ENCODE results near the gene UBR2. TPM values are rescaled to one million over a fixed set of nuclear protein-coding genes. Genes with fewer than 3 reads are reported as not detected.
A peak's percentile ranks its signal among the peaks of the same experiment; 100 is the strongest.
"Not testable (repeated sequence)": the region's sequence is repeated elsewhere in the genome, so short reads cannot be mapped to it uniquely, and the experiment has no call there.

UBR2 gene
- total RNA-seq, 1 experiment from 2014 or later = 13.0 TPM

DNA sequence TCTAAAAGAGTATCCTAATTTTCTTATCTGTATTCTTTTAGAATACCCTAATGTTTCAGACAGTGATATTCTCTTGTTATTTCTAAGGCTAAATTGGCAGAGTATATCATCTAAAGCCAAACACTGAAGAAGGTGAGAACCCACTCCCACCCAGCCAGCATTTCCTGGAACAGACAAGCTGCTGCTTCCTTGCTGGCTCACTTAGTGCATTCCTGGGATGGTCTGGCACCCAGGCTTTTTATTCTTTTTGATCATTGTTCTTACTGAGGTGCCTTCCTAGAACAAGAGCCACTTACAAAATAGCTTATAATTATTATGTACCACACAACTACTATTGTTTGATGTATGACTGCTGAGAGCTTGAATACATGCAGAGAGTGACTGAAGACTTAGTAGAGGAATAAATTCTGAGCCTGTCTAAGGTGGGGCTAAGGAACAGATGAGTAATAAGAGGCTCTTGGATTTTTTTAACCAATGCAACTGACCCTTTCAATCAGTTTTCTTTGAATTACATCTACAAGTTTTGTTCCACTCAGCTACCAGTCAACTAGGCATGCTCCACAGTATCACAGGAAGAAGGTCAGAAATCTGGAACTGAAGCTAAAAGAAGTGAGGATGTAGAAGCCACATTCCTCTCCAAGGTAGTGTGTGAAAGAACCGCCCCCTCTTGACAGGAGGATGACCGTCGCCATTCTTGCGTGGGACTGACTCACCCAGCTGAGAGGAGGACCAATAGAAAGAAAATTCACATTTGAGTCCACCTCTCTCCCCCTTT lies 128.5 kb downstream of the UBR2 start:
- peak; percentile 81 for DNase-seq (ENCODE audit: low read depth)

DNA sequence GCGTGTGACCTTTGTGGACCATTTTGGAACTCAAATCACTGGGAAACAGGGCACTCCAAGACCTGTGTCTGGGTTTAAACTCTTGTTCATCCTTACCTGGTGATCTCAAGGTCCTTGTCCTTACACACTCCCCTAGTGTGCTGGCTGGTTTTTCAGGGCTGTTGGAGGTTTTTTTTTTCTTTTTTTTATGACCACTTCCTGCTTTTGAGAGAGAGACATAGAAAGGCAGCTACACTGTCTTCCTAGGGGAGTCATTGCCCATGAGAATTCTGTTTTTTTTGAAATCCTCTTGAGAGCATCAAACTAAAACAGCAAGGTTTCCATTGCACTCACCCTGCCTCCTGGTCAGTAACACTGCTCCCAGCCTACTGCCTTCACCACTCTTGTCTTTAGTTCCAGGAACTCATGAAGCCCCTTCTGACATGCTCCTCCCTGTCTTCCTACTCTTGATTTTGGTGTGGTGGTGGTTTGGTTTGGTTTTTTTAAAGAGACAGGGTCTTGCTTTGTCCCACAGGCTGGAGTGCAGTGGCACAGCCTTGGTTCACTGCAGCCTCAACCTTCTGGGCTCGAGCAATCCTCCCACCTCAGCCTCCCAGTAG lies 130.0 kb downstream of the UBR2 start:
- DNase-seq (ENCODE audit: low read depth) = peak; percentile 13

DNA sequence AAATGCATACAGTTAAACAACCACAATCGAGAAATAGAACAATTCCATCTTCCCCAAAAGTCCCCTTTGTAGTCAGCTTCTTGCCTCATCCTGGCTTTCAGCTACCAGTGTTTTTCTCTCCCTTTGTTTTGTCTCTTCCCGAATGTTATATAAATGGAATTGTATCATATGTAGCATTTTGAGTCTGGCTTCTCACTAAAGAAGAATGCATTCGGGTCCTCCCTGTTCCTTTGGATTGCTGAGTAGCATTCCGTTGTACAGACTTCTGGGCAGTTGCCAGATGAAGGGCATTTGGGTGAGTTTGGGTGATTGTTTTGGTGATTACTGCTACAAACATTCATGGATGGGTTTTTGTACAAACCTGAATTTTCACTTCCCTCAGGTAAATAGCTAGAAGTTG lies 130.8 kb downstream of the UBR2 start:
- no peak for DNase-seq (ENCODE audit: low read depth)

DNA sequence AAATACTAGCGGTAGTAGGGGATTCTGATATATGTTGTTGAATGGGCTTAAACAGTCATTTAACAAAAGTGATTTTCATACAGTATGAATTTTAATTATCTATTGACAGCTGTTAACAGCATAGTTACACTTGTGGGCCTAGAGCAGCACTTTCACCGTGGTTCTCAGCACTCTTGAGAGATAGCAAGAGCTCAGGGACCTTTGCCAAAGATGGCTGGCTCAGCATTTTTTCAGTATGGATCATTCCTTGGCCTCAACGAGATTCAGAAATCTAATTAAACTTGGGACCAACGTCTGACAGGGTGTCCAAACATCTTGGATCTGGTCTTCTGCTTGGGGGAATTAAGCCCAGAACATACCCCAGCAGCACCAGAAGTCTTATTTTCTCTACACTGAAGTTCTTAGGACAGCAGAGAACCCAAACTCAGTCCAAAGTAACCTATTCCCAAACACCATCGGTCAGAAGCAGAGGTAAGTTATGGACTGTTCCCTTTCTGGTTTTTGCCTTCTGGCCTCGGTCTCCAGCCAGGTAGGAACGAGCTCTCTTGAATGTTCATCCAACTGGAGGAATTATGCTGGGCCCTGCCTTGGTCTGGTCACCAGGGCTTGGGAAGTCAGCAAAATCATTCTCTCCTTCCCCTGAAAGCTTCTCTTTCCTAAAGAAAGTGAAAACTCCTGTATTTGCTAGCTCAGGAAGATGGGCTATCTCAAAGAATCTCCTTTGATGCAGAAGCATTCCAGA lies 132.9 kb downstream of the UBR2 start:
- no peak for DNase-seq (ENCODE audit: low read depth)

DNA sequence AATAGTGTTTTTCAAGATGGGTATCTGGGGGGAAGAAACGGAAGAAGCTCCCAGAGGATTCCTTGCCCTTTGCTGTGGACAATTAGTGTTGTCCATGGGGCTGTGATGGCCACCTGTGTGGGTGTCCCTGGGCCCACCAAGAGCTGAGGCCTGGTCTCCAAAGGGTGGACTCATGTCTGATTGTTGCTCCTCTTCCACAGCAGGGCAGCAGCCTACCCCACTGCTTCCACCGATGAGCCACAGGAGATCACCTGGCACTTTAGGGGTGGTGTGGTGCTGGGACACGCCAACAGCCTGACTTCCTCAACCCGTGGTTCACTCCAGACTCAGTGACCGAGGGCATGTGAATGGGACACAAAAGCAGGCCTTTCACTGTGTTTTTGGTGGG lies 133.4 kb downstream of the UBR2 start:
- DNase-seq (ENCODE audit: low read depth) = no peak

DNA sequence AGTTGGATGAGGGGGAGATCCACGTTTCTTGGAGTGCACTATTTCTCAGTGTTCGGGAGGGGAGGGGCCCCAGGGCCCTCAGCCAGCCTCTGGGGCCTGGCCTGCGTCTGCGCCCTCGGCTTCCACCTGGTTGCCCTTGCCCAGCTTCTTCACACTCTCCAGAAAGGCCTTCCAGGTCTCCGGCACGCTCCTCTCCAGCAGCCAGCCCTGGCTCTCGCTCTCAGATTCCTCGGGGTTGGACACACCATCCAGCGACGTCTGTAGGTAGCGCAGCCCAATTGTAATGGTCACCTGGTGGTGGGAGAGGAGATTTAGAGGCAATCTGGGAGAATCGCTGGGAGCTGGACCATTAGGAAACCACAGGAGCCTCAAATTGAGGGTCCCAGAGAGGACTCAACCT lies 134.4 kb downstream of the UBR2 start:
- DNase-seq (ENCODE audit: low read depth) = no peak

DNA sequence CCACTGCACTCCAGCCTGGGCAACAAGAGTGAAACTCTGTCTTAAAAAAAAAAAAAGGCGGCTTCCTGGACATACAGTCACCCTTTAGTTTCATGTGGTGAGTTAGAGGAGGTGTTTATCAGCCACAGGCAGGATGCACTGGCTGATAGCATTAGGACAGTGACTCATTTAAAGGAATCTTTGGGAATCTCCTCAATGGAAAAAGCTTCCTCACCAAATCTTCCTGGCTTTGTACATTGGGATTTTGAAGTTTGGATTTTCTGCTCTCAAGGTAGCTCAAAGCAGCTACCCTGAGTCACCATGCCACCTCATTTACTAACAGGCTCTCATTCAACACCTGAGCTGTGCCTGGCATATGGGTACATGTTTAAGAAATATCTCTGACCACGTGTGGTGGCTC lies 138.4 kb downstream of the UBR2 start:
- DNase-seq (ENCODE audit: low read depth) = peak; percentile 94

DNA sequence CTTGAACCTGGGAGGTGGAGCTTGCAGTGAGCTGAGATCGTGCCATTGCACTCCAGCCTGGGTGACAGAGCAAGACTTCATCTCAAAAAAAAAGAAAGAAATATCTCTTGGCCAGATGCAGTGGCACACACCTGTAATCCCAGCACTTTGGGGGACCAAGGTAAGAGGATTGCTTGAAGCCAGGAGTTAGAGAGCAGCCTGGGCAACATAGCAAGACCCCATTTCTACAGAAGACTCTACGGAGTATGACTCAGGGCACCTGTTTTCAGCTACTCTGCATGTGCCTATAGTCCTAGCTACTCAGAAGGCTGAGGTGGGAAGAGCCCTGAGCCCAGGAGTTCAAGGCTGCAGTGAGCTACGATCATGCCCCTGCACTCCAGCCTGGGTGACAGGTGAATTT lies 139.0 kb downstream of the UBR2 start:
- not testable (repeated sequence) for DNase-seq (ENCODE audit: low read depth)

DNA sequence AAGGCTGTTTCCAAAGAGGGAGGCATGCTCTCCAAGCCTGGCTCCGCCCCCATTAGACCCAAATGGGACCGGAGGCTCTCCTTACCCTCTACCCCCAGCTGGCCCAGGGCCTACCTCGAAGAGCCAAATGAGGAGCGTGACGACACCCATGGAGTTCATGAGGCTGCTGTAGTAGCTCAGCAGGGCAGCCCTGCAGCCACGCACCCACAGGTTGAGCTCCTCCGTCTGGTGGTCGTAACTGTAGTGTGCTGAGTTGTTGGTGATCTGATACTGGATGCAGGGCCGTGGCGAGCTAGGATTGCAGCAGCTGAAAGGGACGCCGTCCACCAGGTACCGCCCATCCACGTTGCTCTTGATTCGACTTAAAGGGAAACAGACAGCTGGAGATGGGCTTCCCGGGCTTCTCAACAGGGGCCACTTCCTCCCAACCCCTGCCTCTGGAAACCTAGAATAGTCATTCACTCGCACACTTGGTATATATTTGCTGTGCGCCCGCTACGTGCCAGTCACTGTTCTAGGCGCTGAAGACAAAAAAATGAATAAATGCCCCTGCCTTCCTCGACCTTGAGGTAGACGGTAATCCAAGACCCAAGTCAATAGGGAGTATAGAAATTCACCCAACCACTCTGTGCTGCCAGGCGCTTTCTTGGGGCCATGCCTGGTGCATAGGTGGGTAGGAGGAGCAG lies 140.6 kb downstream of the UBR2 start:
- no peak for DNase-seq (ENCODE audit: low read depth)

DNA sequence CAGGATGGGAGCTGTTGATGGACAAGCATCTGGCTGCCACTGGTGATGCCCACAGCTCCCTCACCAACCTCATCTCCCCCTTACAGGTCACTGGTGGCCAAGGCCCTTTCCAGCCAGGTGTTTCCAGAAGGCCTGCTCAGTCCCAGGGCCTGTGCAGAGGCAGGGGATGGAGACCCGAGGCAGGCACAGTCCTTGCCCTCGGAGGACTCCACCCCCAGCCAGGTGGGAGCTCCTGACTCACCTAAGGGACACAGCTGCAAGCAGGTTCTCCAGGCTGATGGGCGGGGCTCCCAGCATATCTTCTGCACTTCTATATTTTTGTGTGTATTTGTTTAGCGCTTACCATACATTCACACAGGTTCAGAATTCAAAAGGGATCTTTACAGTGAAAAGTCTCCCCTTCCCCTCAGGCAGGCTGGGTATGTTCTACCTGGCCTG lies 141.1 kb downstream of the UBR2 start:
- DNase-seq (ENCODE audit: low read depth) = no peak

DNA sequence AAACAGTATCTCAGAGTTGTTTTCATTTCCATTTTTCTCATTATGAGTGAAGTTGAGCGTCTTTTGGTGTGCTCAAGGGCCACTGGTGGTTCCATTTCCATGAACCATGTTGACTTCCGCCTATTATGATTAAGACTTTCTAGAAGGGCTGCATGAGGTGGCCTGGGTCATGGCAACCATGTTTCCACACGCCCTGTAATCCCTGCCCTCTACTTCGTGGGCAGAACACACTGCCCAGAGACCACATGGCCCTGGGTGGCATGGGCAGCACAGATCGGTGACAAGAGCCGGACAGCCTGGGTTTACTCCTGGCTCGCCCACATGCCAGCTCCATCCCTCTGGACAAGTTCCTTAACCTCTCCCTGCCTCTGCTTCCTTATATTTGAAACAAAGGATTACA lies 143.8 kb downstream of the UBR2 start:
- DNase-seq (ENCODE audit: low read depth) = no peak

DNA sequence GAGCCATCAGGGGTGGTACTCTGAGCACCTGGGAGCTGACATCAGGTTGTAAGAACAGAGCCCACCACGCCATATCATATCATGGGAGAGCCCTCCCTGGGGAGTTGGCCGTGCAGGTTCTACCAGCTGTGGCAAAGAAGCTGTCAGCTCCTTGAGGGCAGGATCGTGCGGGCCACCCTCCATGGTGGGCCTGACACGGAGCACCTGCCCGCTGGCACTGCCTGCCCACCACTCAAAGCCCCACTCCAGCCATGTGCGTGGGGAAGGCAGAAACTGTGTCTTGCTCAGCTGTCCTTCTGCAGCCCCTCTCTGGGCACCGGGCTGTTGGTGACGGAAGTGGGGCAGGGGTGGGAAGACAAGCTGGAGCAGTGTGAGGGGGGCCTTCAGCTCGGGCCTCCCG lies 144.3 kb downstream of the UBR2 start:
- no peak for DNase-seq (ENCODE audit: low read depth)

DNA sequence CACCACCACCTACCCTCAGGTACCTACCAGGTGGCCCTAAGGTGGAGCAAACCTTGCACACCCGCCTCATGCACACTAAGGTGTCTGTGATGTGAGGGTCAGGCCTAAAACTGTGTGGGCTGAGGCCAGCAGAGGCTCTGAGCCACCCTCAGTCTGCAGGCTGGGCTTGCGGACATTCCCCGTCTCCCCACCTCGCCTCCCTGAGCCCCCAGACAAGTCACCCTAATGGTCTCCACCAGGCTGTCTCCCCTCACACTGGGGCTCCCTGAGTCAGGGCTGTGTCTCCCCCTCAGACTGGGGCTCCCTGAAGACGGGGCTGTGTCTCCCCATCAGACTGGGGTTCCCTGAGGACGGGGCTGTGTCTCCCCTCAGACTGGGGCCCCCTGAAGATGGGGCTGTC lies 146.0 kb downstream of the UBR2 start:
- no peak for DNase-seq (ENCODE audit: low read depth)

DNA sequence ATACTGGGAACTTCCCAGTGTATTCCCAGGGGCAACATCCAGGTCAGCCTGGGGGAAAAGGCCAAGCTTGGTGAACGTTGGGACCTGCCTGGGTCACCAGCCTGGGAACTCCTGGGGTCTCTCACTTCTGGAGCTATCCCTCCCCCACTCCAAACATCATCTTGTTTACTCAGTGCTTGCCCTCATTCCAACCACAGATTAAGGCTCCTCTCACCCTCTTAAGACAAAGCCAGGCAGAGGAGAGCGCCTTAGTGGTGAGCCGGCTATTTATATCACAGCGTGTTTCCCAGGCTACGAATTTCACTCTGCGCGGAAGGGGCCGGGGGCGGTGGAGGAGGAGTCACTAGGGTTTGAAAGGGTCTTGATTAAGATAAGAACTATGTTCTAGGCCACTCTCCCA lies 146.5 kb downstream of the UBR2 start:
- no peak for DNase-seq (ENCODE audit: low read depth)

DNA sequence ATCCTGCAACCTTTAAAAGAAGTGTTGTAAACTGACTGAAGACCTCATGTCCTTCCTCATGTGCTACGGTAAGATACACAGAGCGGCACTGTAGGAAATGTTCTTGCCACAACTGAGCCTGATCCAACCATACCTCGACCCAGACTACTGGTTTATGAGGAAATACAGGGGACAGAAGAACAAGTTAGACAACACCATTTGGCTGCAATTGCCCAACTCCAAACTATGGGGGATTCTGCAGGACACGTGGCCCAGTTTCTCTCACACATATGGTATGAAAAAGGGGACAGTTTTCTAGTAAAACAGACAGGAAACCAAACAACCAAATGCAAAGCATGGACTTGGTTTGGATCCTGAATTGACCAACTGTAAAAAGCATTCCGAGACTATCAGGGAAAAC lies 148.1 kb downstream of the UBR2 start:
- no peak for DNase-seq (ENCODE audit: low read depth)

DNA sequence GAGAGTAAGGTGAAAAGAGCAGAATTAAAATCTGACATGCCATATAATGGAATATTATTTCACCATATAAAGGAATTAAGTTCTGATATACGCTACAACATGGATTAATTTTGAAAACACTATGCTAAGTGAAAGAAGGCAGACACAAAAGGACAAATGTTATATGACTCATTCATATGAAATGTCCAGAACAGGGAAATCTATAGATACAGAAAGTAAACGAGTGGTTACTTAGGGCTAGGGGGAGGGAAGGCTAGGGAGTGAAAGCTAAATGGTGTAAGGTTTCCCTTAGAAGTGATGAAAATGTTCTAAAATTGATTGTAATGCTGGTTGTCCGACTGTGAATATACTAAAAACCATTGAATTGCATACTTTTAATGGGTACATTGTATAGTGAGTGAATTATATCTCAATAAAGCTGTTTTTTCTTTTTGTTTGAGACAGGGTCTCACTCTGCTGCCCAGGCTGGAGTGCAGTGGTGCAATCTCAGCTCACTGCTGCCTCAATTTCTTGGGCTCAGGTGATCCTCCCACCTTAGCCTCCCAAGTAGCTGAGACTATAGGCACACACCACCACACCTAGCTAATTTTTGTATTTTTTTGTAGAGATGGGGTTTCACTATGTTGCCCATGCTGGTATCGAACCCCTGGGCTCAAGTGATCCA lies 150.4 kb downstream of the UBR2 start:
- peak; percentile 74 for DNase-seq (ENCODE audit: low read depth)

DNA sequence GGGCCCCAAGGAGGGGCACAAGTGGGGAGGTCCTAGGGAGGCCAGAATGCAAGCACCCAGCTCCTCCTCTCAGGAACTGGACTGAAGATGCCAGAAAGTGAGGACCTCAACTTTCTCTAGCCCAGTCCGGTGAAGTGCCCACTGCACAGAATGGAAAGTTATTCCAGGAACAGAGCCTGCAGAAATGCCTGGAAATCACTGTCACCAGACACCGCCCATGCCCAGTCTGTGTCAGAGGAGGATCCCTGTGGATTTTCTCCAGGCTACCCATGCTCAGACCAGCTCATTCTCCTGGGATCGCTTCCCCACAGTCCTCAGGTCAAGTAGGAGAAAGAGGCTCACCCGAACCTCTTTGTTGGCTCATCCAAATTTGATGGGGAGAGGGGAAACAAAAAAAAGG lies 152.0 kb downstream of the UBR2 start:
- DNase-seq (ENCODE audit: low read depth) = no peak

DNA sequence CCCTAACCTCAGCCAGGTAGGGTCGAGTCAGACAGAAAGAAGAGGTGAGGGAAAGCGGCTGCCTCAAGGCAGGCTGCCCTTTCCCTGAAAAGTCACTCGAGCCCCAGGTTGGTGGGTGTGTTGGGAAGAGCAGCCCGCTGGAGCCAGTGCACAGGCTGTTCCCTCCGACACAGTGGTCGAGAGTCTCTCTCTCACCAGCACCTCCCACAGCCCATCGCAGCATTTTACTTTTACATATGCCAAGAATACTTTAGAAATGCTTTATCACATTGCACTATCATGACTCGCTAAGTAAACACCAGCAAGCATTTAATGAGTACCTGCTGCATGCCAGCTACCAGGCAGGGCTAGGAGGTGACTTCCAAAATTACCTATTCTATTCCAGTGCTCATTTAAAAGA lies 156.9 kb downstream of the UBR2 start:
- DNase-seq (ENCODE audit: low read depth) = peak; percentile 16

DNA sequence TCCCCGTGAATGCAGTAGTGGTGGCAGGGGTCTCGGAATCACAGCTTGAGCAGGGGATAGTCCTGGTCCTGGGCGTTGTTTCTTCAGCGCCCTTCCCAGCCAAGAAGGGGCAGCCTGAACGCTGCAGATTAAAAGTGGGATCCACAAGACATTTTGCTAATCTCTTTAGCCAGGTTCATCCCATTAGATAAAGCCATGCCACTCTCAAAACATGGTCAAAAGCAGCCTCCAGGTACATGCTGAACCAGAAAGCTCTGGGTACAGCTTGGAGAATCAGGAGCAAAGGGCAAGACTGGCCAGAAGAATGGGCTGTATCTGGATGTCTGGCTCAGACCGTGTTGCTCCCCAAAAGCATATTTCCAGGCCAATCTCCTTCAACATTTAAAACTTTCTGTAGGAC lies 158.7 kb downstream of the UBR2 start, which contains the start of gene PRPH2:
TSS of gene PRPH2 (minus strand) at position 101 of the 400 bp plus-strand sequence. CDS start 263 bp downstream, outside the sequence.
- DNase-seq (ENCODE audit: low read depth) = no peak

DNA sequence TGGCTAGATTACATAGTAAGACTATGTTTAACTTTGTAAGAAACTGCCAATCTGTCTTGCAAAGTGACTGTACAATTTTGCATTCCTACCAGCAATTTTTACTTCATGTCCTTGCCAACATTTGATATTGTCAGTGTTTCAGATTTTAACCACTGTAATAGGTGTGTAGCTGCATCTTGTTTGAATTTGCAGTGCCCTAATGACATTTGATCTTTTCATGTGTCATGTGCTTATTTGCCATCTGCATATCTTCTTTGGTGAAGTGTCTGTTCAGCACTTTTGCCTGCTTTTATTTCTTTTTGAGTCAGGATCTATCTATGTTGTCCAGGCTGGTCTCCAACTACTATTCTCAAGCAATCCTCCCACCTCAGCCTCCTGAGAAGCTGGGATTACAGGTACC lies 161.0 kb downstream of the UBR2 start:
- no peak for DNase-seq (ENCODE audit: low read depth)

DNA sequence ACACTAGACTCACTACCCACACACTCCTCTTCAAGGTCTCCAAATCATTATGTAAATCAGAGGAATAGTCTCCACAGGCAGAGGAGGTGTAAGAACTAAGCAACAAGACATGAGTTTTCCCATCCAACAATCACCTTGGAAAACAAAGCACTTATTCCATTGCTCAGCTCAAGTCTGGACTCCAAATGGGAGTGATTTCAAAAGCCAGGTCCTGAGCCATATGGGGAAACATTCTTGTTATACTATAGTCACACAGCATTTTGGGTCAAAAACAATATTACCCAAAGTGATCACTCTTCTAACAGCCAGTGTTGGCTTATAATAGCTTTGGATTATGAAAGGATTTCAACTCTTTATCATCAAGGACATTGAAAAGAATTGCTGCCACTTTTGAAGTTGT lies 162.2 kb downstream of the UBR2 start:
- no peak for DNase-seq (ENCODE audit: low read depth)
